ENCODE data around the gene GGA1. TPM values are rescaled to one million over a fixed set of nuclear protein-coding genes. Genes with fewer than 3 reads are reported as not detected.

The GGA1 gene
- total and polyA plus RNA-seq, 2 donors (not counting 1 experiment from before 2014, with no cell fraction given), result 137 to 154 TPM

DNA sequence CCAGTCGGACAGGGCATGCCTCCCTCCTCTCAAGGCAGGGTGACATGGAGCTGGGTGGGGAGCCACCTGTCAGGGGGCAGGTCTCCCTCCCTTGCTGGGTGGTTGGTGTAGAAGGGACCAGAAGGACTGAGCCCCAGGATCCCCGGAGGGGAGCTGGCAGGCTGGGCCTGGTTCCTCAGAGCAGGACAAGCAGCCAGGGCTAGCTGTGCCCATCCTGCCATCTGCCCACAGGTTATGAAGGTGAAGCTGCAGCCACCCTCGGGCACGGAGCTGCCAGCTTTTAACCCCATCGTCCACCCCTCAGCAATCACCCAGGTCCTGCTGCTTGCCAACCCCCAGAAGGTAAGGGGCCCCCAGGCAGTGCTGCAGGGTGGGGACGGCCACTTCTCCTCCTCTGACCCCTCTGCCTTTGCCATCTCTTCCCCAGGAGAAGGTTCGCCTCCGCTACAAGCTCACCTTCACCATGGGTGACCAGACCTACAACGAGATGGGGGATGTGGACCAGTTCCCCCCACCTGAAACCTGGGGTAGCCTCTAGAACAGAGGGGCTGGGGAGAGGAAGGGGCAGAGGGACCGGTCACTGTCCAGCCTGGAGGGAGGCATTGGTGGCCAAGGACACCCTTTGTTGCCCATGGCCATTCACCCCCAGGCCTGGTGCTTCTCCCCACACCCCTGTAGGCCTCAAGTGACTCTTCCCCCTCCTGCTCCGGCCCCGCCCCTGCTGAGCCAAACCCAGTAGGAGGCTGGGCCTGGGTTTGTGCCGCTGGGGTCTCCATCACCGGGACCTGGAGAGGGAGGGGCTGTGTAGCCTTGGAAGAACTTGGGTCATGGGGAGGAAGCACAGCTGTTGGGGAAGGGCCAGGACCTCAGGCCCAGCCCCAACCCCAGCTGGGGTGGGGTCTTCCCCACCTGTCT, 23.8 kb downstream of the GGA1 start:
- ChIA-PET POLR2A (interaction anchor here (0.5 to 3.4 kb wide), 7 partner anchors 10 to 212 kb away, joined by 3 to 43 read pairs (median 17); partner anchors contain the start of genes ANKRD54, GGA1, LGALS1 and PDXP), CTCF (interaction anchor here (0.9 to 30.7 kb wide), 7 partner anchors 3 to 45 kb away, joined by 3 to 620 read pairs (median 14); partner anchors contain the start of genes GGA1, LGALS1, NOL12 and PDXP)
- intact Hi-C loops (cut with micrococcal nuclease), result loop anchor here (1.0 to 5.0 kb wide), 5 partner anchors 9 to 115 kb away; partner anchors contain the start of gene GGA1
- Histone ChIP-seq H3K9me3 (ENCODE audit: control extremely low read depth in 1 of 3, control insufficient read depth in 2 of 3, insufficient read depth in 1 of 3, low read length in 2 of 3) (no peaks in the 10 kb centered on the region), H4K20me1 (ENCODE audit: control insufficient read depth, insufficient read depth, low read length, poor library complexity, severe bottlenecking) (no peaks in the 10 kb centered on the region), H3K4me1 (ENCODE audit: control insufficient read depth in 2 of 2, insufficient read depth in 2 of 2, low read length in 2 of 2) (peaks cover 58 to 68% of the 10 kb centered on the region in 2 donors), H3K27ac (ENCODE audit: low read length in 2 of 2) (peak overlapping the region; percentile 89 to 94), H3K79me2 (ENCODE audit: control insufficient read depth, insufficient read depth, low read length) (peaks cover 2% of the 10 kb centered on the region), H3K4me2 (replicated peaks; ENCODE audit: low read depth, low read length, poor library complexity, severe bottlenecking) (peak overlapping the region; percentile 95), H3K9ac (ENCODE audit: low read length) (peak overlapping the region; percentile 54), H3K36me3 (replicated peaks in 1 of 2; ENCODE audit: control extremely low read depth in 1 of 2, control insufficient read depth in 1 of 2, extremely low read depth in 1 of 2, insufficient read depth in 2 of 2, low read length in 1 of 2) (peaks cover 0 to 17% of the 10 kb centered on the region in 2 experiments), H3K4me3 (ENCODE audit: control extremely low read depth in 1 of 5, extremely low read depth in 1 of 5, insufficient read depth in 1 of 5, low read depth in 2 of 5, low read length in 4 of 5) (no peak overlapping the region), H2AFZ (ENCODE audit: insufficient read depth, low read depth, low read length, poor library complexity, severe bottlenecking) (no peak overlapping the region), H3K27me3 (replicated peaks in 1 of 4; ENCODE audit: control extremely low read depth in 1 of 4, control insufficient read depth in 3 of 4, insufficient read depth in 4 of 4, low read length in 3 of 4) (no peaks in the 10 kb centered on the region)
- ATAC-seq (ENCODE audit: low read depth) (no peak), DNase-seq (no peak)
- TF ChIP-seq EZH2 (IDR thresholded peaks at IDR 0.05; ENCODE audit: borderline replicate concordance, insufficient read depth, low read depth, low read length, poor library complexity, severe bottlenecking), result no peak
- TF ChIP-seq, protein P1, sequence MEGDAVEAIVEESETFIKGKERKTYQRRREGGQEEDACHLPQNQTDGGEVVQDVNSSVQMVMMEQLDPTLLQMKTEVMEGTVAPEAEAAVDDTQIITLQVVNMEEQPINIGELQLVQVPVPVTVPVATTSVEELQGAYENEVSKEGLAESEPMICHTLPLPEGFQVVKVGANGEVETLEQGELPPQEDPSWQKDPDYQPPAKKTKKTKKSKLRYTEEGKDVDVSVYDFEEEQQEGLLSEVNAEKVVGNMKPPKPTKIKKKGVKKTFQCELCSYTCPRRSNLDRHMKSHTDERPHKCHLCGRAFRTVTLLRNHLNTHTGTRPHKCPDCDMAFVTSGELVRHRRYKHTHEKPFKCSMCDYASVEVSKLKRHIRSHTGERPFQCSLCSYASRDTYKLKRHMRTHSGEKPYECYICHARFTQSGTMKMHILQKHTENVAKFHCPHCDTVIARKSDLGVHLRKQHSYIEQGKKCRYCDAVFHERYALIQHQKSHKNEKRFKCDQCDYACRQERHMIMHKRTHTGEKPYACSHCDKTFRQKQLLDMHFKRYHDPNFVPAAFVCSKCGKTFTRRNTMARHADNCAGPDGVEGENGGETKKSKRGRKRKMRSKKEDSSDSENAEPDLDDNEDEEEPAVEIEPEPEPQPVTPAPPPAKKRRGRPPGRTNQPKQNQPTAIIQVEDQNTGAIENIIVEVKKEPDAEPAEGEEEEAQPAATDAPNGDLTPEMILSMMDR (IDR thresholded peaks at IDR 0.05), result no peak
- 60% methylated on average over 7 of the region's 14 CpGs for WGBS (ENCODE audit: insufficient coverage)
- H3K4me1 Mint-ChIP-seq, result peaks cover 61% of the 10 kb centered on the region
- H3K4me3 Mint-ChIP-seq, result peak overlapping the region; percentile 87
- H3K27ac Mint-ChIP-seq, result peak overlapping the region; percentile 97
- H3K27me3 Mint-ChIP-seq, result no peaks in the 10 kb centered on the region
- H3K9me3 Mint-ChIP-seq (ENCODE audit: insufficient read depth), result no peaks in the 10 kb centered on the region

All from B cell (primary cell).